Glomerular visceral epithelial cell (primary cell): ENCODE results near the gene MRPS34.
A peak's percentile ranks its signal among the peaks of the same experiment; 100 is the strongest.

Experiments
- DNase-seq: peaks from one replicate; pipeline ENCODE4 v3.0.0-alpha.2; 2016; ENCODE audit errors: extremely low spot score

The MRPS34 gene

DNA sequence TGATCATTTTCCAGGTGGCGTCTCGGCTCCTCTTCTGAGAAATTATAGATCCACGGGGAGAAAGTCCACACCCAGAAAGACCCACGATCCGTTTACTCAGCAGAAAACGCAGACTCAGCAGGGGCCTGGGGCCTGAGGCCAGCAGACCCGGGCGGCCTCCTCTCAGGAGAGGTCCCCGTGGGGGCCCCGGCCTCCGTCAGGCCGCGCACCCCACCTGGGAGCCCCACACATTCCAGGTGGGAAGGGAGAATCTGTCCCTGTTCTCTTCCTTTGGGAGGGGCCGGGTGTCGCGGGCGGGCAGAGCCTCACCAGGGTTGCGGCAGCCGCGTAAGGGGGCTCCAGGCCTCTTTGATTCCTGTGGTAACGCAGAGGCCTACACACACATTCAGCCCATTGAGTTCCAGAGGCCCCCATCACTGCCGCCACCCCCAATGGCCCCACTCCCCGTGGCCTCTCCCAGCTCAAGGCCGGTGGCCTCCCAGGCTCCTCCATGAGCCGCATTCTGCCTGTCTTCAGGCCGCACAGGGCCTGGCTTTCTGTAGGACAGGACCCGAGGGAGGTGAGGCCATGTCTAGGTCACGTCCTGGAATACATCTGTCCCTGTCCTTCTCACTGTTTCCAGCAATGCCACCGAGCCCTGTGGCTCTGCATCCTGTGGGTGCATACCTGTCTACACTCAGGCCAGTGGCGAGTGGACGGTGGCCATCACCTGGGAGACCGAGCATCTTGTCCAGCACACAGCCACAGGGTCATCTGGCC lies 22.2 kb upstream of the MRPS34 start:
- DNase-seq, result no peak

DNA sequence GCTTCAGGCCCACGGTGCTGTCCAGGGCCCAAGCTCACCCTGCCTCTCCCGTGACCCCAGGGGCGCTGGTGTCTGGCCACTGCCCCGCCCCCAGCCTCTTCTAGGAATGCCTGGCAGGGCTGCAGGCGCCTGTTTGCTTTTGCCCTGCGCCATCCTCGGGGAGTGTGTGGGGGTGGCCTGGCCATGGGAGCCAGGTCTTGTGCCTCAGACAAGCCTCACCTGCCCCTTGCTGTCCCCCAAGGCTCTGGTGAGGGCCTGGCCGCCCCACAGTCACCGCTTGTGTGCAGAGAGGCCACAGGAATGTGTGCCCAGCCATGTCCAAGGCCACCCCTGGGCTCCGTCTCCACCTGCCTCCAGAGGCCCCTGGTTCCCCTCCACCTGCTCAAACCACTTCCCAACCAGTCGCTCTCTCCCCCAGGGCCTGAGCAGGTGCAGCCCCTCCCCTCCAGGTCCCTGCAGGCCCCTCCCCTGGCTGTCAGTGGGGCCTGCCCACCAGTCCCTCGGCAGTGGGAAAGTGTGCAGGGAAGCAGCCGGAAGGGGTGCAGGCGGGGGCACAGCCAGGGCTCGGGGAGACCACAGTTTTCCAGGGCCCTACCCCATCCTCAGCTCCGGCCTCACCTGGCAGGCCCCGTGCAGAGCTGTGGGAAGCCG lies 21.4 kb upstream of the MRPS34 start:
- DNase-seq, result no peak

DNA sequence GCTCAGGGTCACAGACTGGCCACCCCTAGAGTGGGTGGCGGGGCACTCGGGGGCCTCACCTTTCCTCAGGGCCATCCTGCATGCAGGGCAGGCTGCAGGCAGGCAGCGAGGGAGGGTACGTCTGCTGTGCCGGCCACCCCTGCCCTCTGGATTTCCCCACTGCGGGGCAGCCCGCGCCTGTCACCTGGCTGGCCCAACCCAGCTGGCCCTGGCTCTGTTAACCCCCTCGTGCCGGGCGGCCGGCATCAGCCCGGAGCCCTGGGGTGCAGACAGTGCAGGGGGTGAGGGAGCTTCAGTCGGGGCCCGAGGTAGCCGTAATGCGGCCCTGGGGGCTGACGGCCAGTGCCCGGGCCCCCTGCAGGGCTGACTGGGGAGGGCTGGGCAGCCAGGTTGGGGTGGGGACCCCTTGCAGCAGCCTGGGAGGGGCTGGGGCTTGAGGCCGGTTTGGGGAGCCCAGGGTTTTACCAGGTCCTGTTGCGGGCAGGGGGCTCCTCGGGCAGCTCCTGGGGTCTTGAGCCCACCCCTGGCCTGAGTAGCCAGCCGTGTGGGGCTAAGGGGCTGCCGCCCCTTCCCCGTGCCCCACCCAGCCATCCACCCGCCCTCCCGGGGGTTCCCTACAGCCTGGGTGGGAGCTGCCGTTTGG lies 20.8 kb upstream of the MRPS34 start, which contains the start of gene IGFALS:
Gene IGFALS (minus strand): TSS at position 128 of the 643 bp plus-strand sequence. CDS start 53 bp downstream, at position 75.
- DNase-seq, result no peak

DNA sequence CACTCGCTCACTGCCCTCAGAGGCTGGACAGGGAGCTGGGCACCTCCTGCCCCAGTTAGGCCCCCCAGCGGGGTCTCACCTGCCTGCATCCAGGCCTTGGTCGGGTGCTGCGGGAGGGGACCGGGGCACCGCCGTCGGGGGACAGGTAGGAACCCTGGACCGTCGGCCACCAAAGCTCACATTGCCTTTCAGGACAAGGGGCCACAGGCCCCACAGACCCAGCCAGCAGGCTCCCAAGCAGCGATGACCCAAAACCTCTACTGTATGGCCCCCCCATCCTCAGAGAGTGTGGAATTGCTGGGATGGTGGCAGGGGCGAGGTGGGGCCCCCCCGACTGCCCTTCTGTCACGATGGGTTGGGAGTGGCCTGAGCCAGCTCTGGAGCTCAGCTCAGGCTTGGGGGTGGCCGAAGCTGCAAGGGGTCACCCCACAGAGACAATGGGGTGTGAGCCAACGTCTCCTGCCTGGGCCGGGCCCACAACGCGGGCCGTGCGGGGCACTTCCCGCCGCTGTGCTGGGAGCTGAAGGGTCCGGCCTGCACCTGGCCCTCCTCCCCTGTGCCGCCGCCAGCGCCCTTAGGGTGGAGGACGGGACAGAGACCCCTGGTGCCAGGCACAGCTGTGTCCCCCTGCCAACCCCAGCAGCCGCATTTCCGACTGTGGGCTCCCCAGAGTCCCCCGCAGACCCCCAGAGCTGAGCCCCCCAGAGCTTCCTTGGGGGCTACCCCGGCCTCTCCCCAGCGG lies 20.1 kb upstream of the MRPS34 start:
- no peak for DNase-seq

DNA sequence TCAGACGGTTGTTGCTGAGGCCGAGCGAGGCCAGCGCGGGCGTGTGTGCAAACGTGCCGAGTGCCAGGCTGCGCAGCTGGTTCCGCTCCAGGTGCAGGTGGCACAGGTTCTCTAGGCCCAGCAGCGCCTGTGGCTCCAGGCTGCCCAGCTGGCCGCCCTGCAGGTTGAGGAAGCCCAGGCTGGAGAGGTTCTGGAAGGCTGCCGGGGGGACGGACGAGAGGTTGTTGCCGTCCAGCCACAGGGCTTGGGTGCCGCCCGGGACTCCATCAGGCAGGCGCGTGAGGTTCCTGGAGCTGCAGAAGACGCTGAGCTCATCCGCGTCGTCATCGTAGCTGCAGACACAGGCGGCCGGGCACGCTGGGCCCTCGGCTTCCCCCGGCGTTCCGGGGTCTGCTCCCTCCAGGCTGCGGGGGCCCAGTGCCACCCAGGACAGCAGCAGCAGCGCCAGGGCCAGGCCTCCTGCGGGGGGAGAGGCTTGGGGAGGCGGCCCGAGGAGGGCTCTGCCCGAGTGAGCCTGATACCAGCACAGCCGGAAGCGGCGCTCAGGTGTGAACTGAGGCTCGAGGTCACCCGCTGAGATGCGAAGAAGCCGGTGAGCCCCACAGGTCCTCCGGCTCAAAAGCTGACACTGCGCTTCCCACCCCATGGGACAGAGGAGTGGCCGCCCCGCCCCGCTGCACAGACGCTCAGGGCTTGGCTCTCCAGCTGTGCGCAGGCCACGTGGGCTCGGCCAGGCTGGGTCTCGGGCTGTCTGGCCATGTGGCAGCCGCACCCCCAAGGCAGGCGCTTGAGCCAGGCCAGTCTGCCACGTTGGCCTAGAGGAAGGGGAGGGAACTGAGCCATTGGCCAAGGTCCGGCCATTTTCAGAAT lies 19.2 kb upstream of the MRPS34 start:
- no peak for DNase-seq

DNA sequence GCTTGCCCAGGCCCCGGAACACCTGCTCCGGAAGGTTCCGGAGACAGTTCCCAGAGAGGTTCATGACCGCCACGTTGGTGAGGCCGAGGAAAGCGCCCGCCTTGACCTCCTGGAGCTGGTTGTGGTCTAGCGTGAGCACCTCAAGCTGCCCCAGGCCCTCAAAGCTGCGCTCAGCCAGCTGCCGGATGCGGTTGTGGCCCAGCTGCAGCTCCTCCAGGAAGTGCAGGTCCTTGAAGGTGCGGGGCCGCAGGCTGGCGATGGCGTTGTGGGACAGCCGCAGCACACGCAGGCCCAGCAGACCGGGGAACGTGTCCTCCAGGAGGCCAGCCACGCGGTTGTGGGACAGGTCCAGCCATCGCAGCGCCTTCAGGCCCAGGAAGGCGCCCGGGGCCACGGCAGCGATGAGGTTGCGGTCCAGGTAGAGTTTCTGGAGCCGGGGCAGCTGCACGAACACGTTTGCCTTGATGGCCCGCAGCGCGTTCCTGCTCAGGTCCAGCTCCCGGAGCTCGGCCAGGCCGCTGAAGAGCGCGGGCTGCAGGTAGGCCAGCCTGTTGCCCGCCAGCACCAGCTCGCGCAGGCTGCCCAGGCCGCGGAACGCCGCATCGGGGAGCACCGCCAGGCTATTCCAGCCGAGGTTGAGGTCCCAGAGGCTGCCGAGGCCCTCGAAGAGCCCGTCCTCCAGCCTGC lies 18.5 kb upstream of the MRPS34 start:
- no peak for DNase-seq

DNA sequence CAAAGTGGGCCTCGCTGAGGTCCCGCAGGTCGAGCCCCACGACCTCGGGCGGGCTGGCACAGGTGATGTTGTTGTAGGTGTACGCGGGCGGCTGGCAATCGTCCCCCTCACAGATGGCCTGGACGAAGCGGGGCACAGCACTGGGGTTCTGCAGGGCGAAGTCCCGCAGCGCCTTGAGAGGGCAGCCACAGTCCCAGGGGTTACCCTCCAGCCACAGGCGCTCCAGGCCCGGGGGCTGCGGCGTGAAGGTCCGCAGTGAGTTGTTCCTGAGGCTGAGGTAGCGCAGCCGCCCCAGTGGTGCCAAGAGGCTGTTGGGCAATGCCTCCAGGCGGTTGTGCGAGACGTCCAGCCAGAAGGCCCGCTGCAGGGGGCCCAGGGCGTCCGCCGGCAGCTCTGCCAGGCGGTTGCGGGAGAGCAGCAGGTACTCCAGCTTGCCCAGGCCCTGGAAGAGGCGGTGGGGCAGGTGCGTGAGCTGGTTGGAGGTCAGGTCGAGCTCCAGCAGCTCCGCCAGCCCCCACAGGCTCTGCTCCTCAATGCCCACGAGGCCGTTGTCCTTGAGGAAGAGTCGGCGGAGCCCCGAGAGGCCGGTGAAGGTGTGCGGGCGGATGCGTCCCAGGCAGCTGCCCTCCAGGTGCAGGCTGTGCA lies 17.8 kb upstream of the MRPS34 start:
- DNase-seq, result no peak

DNA sequence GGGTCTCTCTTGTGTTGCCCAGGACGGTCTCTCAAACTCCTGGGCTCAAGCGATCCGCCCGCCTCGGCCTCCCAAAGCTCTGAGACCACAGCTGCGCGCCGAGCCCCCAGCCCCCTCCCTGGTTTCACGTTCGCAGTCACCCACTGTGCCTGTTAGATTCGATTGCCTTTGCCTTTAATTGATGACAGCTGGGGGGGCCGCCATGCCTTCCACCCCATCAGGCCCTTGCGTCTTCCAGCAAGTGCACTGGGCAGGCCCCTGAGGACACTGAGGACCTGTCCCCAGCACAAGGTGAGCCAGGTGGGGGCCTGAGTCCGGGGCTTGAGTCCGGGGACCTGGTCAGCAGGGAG lies 17.3 kb upstream of the MRPS34 start:
- DNase-seq, result no peak

DNA sequence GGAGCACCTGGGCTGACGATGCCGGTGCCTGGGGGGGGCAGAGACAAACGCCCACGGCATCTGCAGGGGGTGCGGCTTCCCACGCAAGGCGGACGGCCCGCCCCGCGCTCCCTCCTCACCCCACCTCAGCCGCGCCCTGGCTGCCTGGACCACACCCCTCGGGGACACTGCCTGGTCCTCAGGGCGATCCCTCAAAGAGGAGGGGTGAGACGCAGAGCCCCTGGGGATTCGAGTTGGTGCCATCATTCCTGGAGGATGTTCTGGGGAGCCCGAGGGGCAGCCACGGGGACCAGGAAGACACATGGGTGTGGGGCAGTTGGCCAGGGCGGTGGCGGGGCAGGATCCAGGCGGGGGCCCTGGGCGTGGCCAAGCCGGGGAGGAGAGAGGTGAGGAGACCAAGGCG lies 16.7 kb upstream of the MRPS34 start:
- DNase-seq, result no peak

DNA sequence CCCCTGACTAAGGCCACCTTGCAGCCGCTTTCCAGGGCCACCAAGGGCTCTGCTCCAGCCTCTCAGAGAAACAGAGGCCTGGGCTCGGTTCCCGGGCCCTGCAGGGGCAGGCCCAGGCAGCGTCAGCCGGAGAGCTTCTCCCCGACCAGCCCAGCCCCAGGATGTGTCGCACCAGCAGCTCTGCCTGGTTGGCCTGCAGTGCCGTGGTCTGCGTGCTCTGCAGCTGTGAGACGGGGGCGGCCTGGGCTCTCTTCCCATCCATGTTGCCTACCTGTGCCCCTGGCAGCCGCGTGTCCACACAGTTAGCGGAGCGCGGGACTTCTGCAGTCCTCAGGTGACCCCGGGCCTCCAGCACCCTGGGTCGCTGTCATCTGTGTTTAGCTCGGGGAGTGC lies 15.8 kb upstream of the MRPS34 start:
- DNase-seq, result no peak

DNA sequence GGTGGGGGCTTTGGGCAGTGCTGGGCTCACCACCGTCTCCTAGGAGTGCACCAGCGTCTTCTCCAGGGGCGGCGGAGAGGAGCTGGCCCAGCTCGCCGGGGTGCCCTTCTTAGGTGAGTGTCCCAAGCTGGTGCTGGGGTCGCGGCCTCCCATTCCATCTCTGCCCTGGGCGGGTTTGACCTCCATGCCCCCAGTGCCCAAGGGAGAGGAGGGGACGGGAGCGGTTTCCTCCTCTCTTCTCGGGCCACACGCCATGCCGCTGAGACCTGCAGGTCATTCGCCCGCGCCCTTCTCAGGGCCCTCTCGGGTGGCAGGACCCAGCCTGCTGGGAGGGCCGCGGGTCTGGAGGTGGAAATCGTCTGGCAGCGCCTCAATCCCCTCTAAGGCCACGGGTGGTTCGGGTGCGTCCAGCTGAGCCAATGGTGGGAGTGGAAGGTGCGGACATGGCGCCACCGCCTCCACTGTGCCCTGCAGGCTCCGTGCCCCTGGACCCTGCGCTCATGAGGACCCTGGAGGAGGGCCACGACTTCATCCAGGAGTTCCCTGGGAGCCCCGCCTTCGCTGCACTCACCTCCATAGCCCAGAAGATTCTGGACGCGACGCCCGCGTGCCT lies 15.3 kb upstream of the MRPS34 start:
- no peak for DNase-seq

DNA sequence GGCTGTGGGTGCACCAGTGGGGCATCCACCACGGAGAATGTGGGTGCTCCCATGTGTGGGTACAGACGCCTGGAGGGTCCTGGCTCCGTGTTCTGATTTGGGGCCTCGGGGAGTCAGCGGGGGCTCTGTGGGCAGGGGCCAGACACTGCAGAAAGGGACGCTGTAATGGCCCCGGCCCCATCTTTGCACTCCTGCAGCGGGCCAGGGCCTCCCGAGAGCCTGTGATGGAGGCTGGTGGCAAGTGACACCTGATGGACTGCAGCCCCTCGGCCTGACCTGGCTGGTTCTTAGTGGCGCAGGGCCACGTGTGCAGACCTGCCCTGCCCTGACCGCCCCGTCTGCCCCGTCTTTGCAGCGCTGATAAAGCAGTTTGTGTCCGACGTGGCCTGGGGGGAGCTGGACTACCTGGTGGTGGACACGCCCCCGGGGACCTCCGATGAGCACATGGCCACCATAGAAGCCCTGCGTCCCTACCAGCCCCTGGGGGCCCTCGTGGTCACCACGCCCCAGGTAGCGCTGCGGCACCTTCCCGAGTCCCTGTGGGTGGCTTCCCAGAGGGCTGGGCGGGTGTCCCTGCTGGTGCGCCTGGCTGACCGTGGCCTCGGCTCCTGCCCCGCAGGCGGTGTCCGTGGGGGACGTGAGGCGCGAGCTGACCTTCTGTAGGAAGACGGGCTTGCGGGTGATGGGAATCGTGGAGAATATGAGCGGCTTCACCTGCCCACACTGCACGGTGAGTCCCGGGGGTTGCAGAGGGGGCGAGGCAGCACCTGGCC lies 14.6 kb upstream of the MRPS34 start:
- DNase-seq, result no peak

DNA sequence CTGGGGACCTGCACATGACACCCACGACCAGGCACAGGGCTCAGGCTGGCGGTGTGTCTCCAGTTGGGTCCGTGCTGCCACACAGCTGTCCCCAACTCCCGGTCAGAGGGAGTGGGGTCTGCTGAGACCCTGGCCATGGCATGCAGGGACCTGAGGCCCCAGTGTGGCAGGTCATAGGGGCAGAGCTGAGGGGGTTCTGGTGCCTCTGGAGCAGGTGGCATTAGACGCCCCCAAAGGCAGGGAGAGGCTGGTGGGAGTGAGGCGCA lies 14.1 kb upstream of the MRPS34 start:
- no peak for DNase-seq

DNA sequence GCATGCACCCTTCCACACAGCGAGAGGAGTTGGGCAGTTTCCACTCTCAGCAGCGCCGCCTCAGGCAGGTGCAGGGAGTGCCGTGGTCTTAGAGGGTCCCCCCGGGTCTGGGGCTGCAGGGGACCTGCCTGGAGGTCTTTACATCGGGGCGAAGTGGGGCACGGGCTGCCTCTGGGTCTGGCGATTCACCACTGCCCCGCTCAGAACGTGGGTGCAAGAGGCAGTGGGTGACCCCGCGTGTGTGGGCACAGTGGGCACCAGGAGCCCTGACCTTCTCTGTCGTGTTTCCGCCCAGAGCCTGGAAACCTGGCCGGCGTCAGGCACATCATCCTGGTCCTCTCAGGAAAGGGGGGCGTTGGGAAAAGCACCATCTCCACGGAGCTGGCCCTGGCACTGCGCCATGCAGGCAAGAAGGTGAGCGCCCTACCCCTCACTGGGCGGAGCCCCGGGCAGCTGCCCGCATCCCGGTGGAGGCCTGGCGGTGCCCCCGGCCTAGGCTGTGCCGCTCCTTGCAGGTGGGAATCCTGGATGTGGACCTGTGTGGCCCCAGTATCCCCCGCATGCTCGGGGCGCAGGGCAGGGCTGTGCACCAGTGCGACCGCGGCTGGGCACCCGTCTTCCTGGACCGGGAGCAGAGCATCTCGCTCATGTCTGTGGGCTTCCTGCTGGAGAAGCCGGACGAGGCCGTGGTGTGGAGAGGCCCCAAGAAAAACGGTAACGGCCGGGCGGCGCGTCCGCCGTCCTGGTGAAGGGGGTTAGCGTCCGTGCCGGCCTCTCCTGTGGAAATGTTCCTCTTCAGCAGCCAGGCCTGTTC lies 13.5 kb upstream of the MRPS34 start:
- DNase-seq, result no peak

DNA sequence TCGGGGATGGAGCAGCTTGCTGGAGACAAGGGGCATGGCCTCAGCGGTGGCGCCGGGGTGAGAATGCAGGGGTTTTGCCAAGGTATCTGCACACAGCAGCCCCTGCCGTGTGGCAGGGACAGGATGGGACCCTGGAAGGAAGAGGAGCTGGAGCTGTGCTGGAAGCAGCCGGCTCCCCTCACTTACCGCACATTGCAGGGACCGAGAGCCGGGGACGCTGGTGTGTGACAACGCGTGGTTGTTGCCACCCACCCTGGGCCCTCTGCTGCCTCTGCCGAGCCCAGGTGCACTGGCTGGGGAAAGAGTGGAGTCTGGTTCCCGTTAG lies 12.9 kb upstream of the MRPS34 start:
- DNase-seq, result no peak

DNA sequence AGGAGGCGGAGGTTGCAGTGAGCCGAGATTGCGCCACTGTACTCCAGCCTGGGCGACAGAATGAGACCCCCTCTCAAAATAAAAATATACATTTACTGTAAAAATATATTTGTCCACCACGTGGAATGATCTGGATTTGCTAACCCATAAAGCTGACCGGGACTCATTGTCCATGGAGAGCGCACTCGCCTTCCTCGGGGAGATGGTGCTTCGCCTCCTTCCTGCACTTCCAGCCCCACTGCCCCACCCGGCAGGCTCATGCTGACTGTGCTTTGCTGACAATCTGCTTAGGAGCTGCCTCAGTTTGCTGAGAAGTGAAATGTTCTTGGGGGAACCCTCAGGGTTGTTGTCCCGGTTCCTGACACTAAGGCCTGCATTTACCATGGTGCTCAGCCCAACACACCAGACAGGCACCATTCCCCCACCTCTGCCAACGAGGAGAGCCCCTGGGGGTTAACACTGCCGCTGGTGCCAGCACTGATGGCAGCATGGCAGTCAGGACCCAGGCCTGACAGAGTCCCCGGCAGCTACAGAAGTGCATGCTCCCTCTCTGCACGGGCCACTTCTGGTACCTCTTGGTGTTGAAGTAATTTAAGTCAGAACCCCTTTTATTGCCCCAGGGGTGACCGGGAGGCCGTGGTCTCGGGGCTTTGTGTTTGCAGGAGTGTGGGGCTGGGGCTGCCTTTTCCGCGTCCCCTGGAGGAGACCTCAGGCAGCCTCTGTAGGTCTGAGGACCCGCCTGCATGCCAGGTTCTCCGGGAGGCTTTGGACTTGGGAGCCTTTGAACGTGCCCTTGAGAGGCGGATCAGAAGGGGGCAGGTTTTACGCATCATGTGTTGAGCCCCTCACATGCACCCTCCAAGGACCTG lies 12.3 kb upstream of the MRPS34 start:
- no peak for DNase-seq

DNA sequence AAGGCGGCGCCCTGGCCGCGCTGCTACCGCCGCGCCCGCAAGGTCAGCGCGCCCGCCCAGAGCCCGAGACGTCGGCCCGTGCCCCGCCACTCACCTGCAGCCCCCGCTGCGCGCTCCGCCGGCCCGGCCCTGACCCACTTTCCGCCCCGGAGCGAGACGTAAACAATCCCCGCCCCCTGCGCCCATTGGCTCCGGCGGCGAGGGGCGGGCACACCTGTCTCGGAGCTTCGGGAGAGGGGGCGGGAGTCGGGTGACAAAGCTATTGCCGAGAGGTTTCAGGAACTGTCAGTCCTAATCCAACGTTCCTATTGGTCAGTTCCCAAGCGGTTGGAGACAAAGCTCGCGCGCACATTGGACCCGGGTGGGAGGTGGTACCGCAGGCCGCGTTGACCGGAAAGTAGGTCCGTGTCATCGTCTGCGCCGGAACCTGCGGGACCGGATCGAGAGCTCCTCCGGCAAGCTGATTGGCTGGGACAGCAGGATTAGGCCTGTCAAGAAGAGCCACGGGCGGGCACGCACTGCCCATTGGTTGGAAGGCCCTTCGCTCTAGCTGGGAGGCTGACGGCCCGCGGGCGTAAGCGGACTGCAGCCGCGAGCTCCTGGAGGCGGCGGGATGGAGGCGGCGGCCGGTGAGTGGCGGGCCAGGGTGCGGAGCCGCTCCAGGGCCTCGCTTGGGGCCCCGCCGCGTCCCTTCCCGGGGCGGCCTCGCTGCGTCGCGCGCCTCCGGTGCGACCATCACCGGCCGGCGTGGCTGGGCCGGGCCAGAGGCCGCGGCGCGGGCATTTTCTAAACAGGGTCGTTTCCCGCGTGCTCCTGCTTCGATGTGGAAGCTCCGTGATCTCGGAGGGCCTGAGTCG lies 9.7 kb upstream of the MRPS34 start, which contains the start of the genes NUBP2 and SPSB3:
Gene NUBP2 (plus strand): TSS at position 553 of the 857 bp plus-strand sequence. CDS start 61 bp downstream, at position 614.
Gene SPSB3 (minus strand): TSS at position 164 of the 857 bp plus-strand sequence. CDS start 1,088 bp downstream, outside the sequence.
- peak; percentile 100 for DNase-seq
